ENCODE data around the gene AQP5.

AQP5 gene

GRCh38 chr12:49966511-49967041 lies 4.9 kb downstream of the AQP5 start:
- no peak for DNase-seq

GRCh38 chr12:49967042-49967776 lies 5.5 kb downstream of the AQP5 start:
- DNase-seq: peak; percentile 88

DNA sequence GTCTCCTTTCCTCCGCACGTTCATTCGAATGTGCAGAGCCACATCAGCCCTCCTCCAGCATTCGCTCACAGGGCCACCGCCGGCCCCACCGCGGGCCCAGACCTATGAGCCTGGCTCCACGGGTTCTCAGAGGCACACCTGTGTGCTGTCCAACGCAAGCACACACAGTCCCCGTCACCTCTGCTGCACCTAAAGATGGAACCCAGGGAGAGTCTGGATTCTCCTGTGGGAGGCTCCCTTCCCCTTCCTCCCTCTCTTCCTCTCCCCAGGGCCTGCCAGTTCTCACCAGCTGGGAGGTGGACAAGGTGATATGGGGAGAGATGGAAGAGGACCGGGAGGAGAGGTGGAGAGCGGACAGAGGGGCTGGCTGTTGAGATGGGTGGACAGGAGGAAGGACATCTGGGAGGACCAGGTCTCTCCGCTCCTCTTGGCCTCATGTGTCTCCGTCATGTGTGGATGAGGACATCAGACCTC lies 6.1 kb downstream of the AQP5 start:
- DNase-seq: no peak

DNA sequence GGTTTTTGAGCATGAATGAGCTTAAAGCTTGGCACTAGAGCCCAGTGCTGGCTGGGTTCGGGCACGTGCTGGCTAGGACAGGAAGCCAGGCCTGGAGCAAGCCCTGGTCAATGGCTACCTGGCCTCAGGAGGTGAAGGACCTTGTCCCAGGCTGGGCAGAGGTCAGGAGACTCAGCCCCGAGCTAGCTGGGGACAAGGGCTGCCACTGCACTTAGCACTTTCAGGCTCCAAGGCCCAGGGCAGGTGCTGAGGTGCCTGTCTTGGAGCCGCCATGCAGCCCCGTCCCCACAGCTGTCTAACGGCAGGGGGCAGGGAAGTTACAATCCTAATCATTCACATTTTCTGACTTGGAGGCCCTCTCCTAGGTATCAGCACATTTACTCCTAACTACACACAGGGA lies 6.8 kb downstream of the AQP5 start:
- no peak for DNase-seq

DNA sequence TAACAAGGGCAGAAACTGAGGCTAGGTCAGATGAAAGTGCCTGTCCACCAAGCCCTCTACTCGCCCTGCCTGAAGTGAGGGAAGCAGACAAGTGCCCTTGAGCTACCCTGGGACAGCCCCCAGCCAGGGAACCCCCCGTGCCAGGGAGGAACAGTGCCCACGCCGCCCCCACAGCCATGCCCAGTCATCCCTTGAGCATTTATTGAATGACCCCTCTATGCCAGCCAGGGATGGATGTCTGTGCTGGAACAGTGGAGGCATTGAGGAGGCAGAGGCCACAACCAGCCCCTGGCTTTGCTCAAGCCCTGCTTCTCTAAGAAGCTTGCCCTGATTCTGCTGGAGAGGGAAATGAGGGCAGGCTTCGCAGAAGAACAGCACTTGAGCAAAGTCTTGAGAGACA lies 7.4 kb downstream of the AQP5 start:
- DNase-seq: no peak

GRCh38 chr12:49969651-49970429 lies 8.2 kb downstream of the AQP5 start:
- DNase-seq: no peak

DNA sequence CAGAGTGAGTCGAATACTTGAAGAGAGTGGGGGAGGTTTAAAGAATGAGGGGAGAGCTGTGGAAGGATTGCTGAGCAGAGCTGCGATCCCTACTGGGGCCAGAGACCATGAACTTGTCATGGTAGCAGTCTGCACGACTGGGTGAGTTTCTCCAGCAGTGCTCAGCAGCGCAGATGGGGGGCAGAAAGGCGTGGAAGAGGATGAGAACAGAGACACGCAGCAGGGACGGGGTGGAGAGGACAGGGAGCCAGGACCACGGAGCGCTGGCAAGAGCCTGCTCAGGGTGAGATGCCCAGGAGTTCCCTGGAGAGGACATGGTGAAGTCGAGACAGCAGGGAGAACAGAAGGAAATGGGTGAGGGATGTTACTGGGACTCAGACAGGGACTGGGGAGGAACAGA lies 9.0 kb downstream of the AQP5 start:
- DNase-seq: no peak

DNA sequence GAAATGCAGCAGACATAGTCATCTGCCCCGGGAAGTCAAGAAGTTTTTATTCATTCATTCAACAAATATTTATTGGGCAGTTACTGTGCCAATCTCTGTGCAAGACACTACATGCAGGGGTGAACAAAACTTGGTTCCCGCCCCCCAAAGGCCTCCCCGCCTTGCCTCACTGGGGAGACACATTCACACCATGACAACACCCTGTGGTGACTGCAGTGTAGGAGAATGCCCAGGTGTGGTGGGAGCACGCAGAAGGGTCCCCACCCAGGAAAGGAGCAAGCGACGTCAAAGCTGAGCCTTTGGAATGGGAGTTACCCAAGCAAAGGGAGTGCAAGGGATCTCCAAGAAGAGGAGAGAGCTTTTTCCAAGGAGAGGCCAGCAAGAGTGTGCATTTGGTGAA lies 9.5 kb downstream of the AQP5 start:
- DNase-seq: no peak

DNA sequence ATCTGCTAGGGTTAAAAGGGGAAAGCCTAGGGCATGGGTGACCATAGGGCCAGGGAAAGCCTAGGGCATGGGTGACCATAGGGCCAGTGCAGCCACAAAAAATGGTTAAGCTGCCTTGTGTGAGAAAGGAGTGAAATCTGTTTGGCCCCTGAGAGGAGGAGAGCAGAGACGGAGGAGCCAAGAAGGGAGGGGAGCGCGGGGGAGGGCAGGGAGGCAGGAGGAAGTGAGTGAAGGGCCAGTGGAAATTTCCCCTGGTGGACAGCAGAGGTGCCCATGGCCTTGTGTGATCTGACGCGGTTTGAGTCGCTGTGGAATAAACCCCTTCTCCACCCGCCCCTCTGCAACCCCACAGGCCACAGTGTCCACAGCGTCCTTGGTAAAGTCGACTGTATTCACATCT lies 10.5 kb downstream of the AQP5 start:
- no peak for DNase-seq

- no peak for DNase-seq
Observed at GRCh38 chr12:49972641-49973360, 11.1 kb downstream of the AQP5 start, which contains the start of gene AQP6. Gene AQP6 (plus strand): TSS chr12:49972947. CDS start chr12:49973174, 227 bp downstream.

GRCh38 chr12:49973361-49973830 lies 11.7 kb downstream of the AQP5 start:
- no peak for DNase-seq

DNA sequence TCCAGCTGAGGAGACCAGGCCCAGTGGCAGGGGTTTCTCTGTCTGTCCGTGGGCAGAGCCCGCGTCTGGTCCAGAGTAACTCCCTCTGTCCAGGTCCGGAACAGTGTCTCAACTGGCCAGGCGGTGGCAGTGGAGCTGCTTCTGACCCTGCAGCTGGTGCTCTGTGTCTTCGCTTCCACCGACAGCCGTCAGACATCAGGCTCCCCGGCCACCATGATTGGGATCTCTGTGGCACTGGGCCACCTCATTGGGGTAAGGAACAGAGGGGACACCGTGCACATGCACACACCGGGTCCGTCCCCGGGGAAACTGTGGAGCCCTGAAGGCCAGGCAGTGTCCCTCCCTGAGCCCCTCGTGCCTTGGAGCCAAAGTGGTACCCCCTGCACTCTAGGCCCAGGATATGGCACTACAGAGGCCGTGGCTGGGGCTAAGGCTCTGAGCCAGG lies 12.6 kb downstream of the AQP5 start:
- peak; percentile 82 for DNase-seq

- no peak for DNase-seq
Observed at GRCh38 chr12:49974677-49975317, 13.1 kb downstream of the AQP5 start.

GRCh38 chr12:49975318-49975761 lies 13.7 kb downstream of the AQP5 start:
- DNase-seq: no peak

- DNase-seq: no peak
Observed at GRCh38 chr12:49976557-49976956, 14.9 kb downstream of the AQP5 start.

DNA sequence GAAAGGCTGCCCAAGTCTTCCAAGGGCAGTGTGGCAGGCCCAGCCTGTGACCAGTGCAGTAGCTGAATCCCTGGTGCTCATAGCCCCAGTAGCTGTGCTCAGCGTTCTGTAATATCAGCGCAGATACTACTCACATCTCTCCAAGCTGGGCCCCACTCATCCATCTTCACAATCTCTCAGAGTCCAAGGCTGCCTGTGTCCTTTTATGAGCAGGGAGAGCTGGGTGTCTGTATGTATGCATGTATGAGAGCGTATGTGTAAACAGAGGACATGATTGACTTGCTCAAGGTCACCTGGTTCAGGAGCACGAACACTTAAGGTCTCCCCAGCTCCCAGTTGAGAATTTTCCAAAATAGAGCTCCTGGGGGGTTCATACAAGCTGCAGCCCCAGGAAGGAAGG lies 16.5 kb downstream of the AQP5 start:
- no peak for DNase-seq

DNA sequence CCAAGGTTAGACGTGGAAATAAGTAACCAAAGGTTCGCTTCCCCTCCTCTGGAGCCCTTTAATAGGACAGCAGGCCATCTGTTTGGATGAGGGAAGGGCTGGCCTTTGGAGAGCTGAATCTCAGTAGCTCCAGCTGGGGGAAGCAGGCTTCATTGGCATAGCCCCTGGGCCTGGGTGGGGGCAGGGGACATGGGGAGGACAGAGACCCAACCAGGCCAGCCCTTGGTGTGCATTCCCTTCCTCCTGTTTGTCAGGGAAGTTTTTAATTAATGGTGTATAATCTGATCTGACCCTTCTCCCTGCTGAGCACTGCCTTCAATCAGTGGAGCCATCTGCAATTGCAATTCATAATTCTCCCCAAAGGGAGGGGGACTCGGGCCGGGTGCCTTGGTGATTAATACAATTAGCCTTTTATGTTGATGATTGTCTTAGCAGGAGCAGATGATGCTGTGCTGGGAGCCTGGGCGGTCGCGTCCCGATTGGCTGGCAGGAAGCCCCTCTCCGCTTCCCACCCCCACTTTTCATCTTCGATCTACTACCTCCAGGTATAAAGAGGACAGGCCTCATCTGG lies 17.4 kb downstream of the AQP5 start:
- DNase-seq: no peak

DNA sequence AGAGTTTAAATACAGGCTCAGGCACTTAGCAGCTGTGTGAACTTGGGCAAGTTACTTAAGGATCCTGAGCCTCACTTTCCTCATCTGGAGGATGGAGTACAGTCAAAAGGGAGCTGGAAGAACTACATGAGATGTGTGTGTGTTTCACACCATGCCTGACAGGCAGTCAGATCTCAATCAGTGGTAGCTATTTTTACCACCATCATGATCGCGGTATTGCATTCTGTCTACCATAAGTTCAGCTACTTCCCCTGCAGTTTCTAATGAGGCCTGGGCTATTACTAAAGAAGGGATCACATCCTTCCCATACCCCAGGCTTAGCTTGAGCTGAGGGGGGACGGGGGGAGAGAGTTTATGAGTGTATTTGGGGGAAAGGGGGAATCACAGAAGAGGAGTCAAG lies 18.1 kb downstream of the AQP5 start:
- DNase-seq: no peak

DNA sequence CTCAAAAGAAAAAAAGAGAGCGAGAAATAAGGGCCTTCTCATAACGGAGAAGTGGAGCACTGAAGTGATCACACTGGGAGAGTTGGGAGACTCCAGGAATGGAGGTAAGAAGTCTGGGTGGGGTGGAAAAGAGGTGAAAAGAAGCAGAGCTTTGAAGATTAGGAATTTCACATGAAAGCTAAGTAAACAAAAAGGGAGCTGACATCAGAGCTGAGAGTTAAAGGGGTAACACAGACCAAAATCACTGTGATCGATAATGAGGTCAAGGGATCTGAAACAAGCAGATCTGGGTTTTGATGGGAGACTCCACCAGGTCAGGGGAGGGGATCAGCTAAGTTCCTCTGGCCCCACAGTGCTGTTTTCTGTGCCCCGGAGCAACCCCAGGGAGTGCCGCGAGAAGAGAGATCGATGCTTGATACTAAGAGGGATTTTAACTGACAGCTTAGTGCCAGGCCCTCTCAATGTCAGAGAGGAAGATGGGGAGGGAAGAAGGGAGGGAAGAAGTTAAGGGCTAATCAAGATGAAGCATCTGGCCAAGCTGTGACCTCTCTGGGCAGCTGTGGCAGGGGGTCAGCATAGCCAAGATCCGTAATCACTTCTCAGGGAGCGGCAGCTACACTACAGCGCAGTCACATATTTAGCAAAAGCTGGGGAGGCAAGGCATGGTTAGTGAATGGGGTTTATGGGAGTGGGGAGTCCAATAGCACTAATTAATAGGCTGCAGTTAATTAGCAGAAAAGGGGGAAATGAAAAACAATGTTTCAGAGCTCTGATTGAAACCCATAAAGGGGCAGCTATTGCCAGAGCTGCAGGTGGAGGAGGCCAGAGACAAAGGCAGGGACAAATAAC lies 19.1 kb downstream of the AQP5 start:
- DNase-seq: no peak

DNA sequence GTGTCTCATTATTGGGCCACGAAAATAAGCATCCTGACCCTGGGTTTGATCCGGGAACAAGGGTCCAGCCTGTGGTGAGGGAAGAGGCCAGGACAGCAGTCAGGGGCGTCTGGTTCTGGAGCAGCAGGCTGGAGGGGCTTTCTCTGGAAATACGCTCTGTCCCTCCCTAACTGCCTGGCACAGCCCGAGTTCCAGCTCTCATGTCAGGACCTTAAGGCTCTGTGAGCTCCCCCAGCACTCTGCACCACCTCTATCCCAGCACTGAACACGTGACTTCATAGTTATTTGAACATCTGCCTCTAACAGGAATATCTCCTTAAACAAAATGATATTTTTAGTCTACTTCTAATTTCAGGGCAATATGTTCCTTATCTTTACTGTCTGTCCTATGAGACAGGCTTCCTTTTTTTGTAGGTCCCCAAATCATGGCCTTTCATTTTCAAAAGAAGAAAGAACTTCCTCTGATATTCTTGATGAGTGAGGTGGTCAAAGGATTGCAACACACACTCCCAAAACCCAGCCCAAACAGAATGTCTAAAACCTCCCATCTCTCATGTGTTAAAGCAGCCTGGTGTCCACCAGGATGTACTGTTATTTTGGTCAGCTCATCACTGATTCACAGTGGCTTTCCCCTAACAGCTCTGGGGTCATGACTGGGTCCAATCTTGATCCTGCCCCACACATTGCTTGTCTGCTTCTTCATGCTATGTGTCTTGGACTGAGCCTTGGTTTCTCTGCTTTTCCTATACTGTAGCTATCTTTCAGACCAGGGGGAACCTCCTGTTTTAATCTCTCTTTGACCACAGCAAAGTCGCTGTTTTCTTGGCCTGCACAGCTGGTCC lies 20.8 kb downstream of the AQP5 start:
- DNase-seq: no peak
